GM12892 (cell line): ENCODE measurements around the gene GALNT9.

Experiments used
- POLR2A ChIP-seq: IDR thresholded peaks from 2 replicates; pipeline ENCODE4 v1.6.1; 2011; ENCODE audit warnings: low read depth, low read length, control low read depth
- POLR2AphosphoS5 ChIP-seq: IDR thresholded peaks from 2 replicates; pipeline ENCODE4 v1.6.1; 2011; ENCODE audit warnings: low read depth, low read length, control low read depth

GRCh38 chr12:132225214-132225613 lies 104.2 kb downstream of the GALNT9 start:
- no peak for TF ChIP-seq POLR2A
- no peak for TF ChIP-seq POLR2AphosphoS5
